Caco-2 (cell line): ENCODE results near the gene ZBTB24. TPM values are rescaled to one million over a fixed set of nuclear protein-coding genes. Genes with fewer than 3 reads are reported as not detected.
A peak's percentile ranks its signal among the peaks of the same experiment; 100 is the strongest.

Experiments
- BruUV-seq: library from RNA; stranded (reverse); fragments of 400-500 nt; replicated peaks from 2 replicates; lab custom pipeline; 2021; lab: Mats Ljungman, UMichigan
- CTCF ChIA-PET: fragments of 300-600 bp; sonication (Branson Sonifier 250); formaldehyde crosslinking; loops from one replicate; lab custom pipeline; 2022; ENCODE audit warnings: antibody characterized with exemption; lab: Charles Lee
- POLR2A ChIA-PET: fragments of 300-600 bp; sonication (Branson Sonifier 250); formaldehyde crosslinking; loops from one replicate; lab custom pipeline; 2022; ENCODE audit warnings: antibody characterized with exemption; lab: Charles Lee
- DNase-seq, 2 experiments: peaks; one replicate each; pipeline versions ENCODE4 v3.0.0 to v3.0.0-alpha.2; 2020 to 2022
- H3K27me3 ChIP-seq: replicated peaks from 2 replicates; pipeline ENCODE4 v1.6.0; 2011; ENCODE audit warnings: low read length; ENCODE audit not compliant: control insufficient read depth, insufficient read depth
- H3K36me3 ChIP-seq: 2 replicates; pipeline ENCODE4 v1.5.1; 2011; ENCODE audit warnings: low read length; ENCODE audit not compliant: control insufficient read depth, insufficient read depth
- H3K4me1 ChIP-seq: fragments of 250-450 bp; sonication (Bioruptor Pico); 2 replicates; pipeline ENCODE4 v1.5.1; 2020; ENCODE audit warnings: mild to moderate bottlenecking
- H3K4me3 ChIP-seq: 2 replicates; pipeline ENCODE4 v1.5.1; 2011; ENCODE audit warnings: low read depth, mild to moderate bottlenecking, control low read depth, low read length
- H3K9me3 ChIP-seq: fragments of 250-450 bp; sonication (Bioruptor Pico); 2 replicates; pipeline ENCODE4 v1.5.1; 2020; ENCODE audit warnings: mild to moderate bottlenecking, moderate library complexity
- H3K27ac Mint-ChIP-seq: one replicate; pipeline ENCODE4 v1.8.0; 2022; ENCODE audit warnings: mixed read lengths; ENCODE audit not compliant: unreplicated experiment
- H3K27me3 Mint-ChIP-seq: one replicate; pipeline ENCODE4 v1.8.0; 2022; ENCODE audit warnings: mixed read lengths; ENCODE audit not compliant: insufficient read depth, unreplicated experiment
- H3K36me3 Mint-ChIP-seq: one replicate; pipeline ENCODE4 v1.8.0; 2022; ENCODE audit warnings: mild to moderate bottlenecking, mixed read lengths; ENCODE audit not compliant: insufficient read depth, unreplicated experiment
- H3K4me1 Mint-ChIP-seq: one replicate; pipeline ENCODE4 v1.8.0; 2022; ENCODE audit warnings: low read depth, mixed read lengths; ENCODE audit not compliant: unreplicated experiment
- H3K4me3 Mint-ChIP-seq: one replicate; pipeline ENCODE4 v1.8.0; 2022; ENCODE audit warnings: mild to moderate bottlenecking, moderate library complexity, mixed read lengths; ENCODE audit not compliant: unreplicated experiment
- H3K9me3 Mint-ChIP-seq: one replicate; pipeline ENCODE4 v1.8.0; 2022; ENCODE audit warnings: mixed read lengths; ENCODE audit not compliant: unreplicated experiment
- CTCF ChIP-seq, 2 experiments: fragments of 200-600 bp in 1 of 2; IDR thresholded peaks; 1 replicate in 1 of 2; 2 replicates in 1 of 2; pipeline versions ENCODE4 v1.5.1 to v1.8.0; 2011 to 2022; ENCODE audit warnings: antibody characterized with exemption in 1 of 2, control low read depth in 1 of 2, inconsistent platforms in 1 of 2, low read depth in 1 of 2, low read length in 1 of 2, mild to moderate bottlenecking in 1 of 2, moderate library complexity in 1 of 2; ENCODE audit not compliant: insufficient read depth in 1 of 2, severe bottlenecking in 1 of 2, unreplicated experiment in 1 of 2
- intact Hi-C: fragments of 100-400 bp; cut with micrococcal nuclease; formaldehyde crosslinking; loops from one replicate; pipeline ENCODE4 v1.10.0; 2022; ENCODE audit not compliant: unreplicated experiment
- total RNA-seq: library from RNA; stranded (reverse); gene quantifications from 2 replicates; pipeline ENCODE4 v1.2.3, GENCODE V29; 2022

Gene ZBTB24
- total RNA-seq, 1 experiment from 2014 or later: 10.3 TPM

GRCh38 chr6:109441069-109441816 is 41.8 kb downstream of the ZBTB24 start:
- POLR2A ChIA-PET: interaction anchor here (1.3 kb wide), 1 partner anchor 41 kb away, joined by 16 read pairs; no protein-coding TSS in a partner anchor
- TF ChIP-seq CTCF (IDR thresholded peaks at IDR 0.05; ENCODE audit: insufficient read depth in 1 of 2, low read depth in 1 of 2, low read length in 1 of 2, severe bottlenecking in 1 of 2, unreplicated experiment in 1 of 2): peak in 1 of 2 experiments; percentile 36
- Mint-ChIP-seq H3K27me3 (no peaks in the 10 kb centered on the region), H3K4me3 (peak overlapping the region; percentile 96), H3K4me1 (no peaks in the 10 kb centered on the region), H3K27ac (peak overlapping the region; percentile 97), H3K36me3 (no peaks in the 10 kb centered on the region), H3K9me3 (no peaks in the 10 kb centered on the region)
- peak overlapping the region; percentile 57 for H3K4me3 ChIP-seq
- H3K36me3 ChIP-seq: no peaks in the 10 kb centered on the region
- no peaks in the 10 kb centered on the region for H3K9me3 ChIP-seq
- BruUV-seq: no TSS peak
- no peaks in the 10 kb centered on the region for H3K27me3 ChIP-seq
- CTCF ChIA-PET: interaction anchor here (0.6 to 1.6 kb wide), 3 partner anchors 58 to 598 kb away, joined by 3 to 4 read pairs (median 3); no protein-coding TSS in a partner anchor
- peak; percentile 64 to 71 for DNase-seq
- H3K4me1 ChIP-seq: peaks cover 7% of the 10 kb centered on the region
- intact Hi-C loops: loop anchor here (2.0 to 10.0 kb wide), 4 partner anchors 14 to 256 kb away; partner anchors contain the start of genes AK9, CD164, FIG4 and MICAL1

GRCh38 chr6:109440331-109441068 is 42.5 kb downstream of the ZBTB24 start, which contains the start of the genes PPIL6 and SMPD2:
Gene PPIL6 (minus strand): TSS chr6:109440628. CDS start chr6:109440590, 38 bp downstream.
Gene SMPD2 (plus strand): TSS chr6:109440724. CDS start chr6:109441122, 398 bp downstream.
- Histone ChIP-seq H3K27me3 (no peaks in the 10 kb centered on the region), H3K4me1 (peaks cover 7% of the 10 kb centered on the region), H3K4me3 (peak within 1 kb of the TSS; percentile 57), H3K36me3 (no peaks in the 10 kb centered on the region), H3K9me3 (no peaks in the 10 kb centered on the region)
- Mint-ChIP-seq H3K4me3 (peak within 1 kb of the TSS; percentile 96), H3K36me3 (no peaks in the 10 kb centered on the region), H3K9me3 (no peaks in the 10 kb centered on the region), H3K27ac (peak within 1 kb of the TSS; percentile 97), H3K4me1 (no peaks in the 10 kb centered on the region), H3K27me3 (no peaks in the 10 kb centered on the region)
- POLR2A ChIA-PET: interaction anchor here (0.6 to 1.3 kb wide), 3 partner anchors 42 to 57 kb away, joined by 3 to 16 read pairs (median 5); no protein-coding TSS in a partner anchor
- peak in 1 of 2 experiments; percentile 33 for TF ChIP-seq CTCF (IDR thresholded peaks at IDR 0.05; ENCODE audit: insufficient read depth in 1 of 2, low read depth in 1 of 2, low read length in 1 of 2, severe bottlenecking in 1 of 2, unreplicated experiment in 1 of 2)
- no TSS peak for BruUV-seq
- DNase-seq: peak; percentile 83 to 90
- CTCF ChIA-PET: interaction anchor here (0.6 to 1.6 kb wide), 3 partner anchors 57 to 599 kb away, joined by 3 to 4 read pairs (median 3); no protein-coding TSS in a partner anchor
- intact Hi-C loops: loop anchor here (2.0 to 10.0 kb wide), 4 partner anchors 14 to 256 kb away; partner anchors contain the start of genes AK9, CD164, FIG4 and MICAL1

- ChIA-PET CTCF (no interaction called here), POLR2A (no interaction called here)
- DNase-seq: no peak
- BruUV-seq: no TSS peak
- H3K27ac Mint-ChIP-seq: no peak overlapping the region
- intact Hi-C loops: no loop called here
- H3K4me3 ChIP-seq: no peak overlapping the region
- no peaks in the 10 kb centered on the region for H3K9me3 ChIP-seq
- no peaks in the 10 kb centered on the region for H3K36me3 ChIP-seq
- H3K4me1 ChIP-seq: no peaks in the 10 kb centered on the region
- H3K4me1 Mint-ChIP-seq: no peaks in the 10 kb centered on the region
- TF ChIP-seq CTCF (IDR thresholded peaks at IDR 0.05; ENCODE audit: insufficient read depth in 1 of 2, low read depth in 1 of 2, low read length in 1 of 2, severe bottlenecking in 1 of 2, unreplicated experiment in 1 of 2): no peak
- no peaks in the 10 kb centered on the region for H3K27me3 Mint-ChIP-seq
- H3K27me3 ChIP-seq: no peaks in the 10 kb centered on the region
- no peak overlapping the region for H3K4me3 Mint-ChIP-seq
- peaks cover 5% of the 10 kb centered on the region for H3K36me3 Mint-ChIP-seq
- no peaks in the 10 kb centered on the region for H3K9me3 Mint-ChIP-seq
These were observed 47.0 kb downstream of the ZBTB24 start for GRCh38 chr6:109436041-109436440.
